ENCODE measurements around the gene USP32.

GRCh38 chr17:60249290-60249826 lies 142.6 kb downstream of the USP32 start:
- TF ChIP-seq CTCF (IDR thresholded peaks at IDR 0.05) (no peak), POLR2A (IDR thresholded peaks at IDR 0.05) (no peak)

All from right lobe of liver (tissue), 4 donors.